T-cell (primary cell): Measurements from ENCODE around the gene SMIM14. TPM values are rescaled to one million over a fixed set of nuclear protein-coding genes. Genes with fewer than 3 reads are reported as not detected.
A peak's percentile ranks its signal among the peaks of the same experiment; 100 is the strongest.
"Not testable (repeated sequence)": the region's sequence is repeated elsewhere in the genome, so short reads cannot be mapped to it uniquely, and the experiment has no call there.

Experiments used
- ATAC-seq, 4 experiments: fragments of 200-7000 bp in 3 of 4; fragments of 150-1000 bp in 1 of 4; cut with Tn5 transposase; replicated peaks in 1 of 4; 1 replicate in 3 of 4; 2 replicates in 1 of 4; pipeline ENCODE4 v1.10.0; 2021; ENCODE audit warnings: moderate library complexity in 3 of 4, mild to moderate bottlenecking in 2 of 4, moderate number of reproducible peaks in 1 of 4
- CTCF ChIA-PET, 2 donors: fragments of 300-600 bp; sonication (Branson Sonifier 250); formaldehyde crosslinking; loops; one replicate each; lab custom pipeline; 2022; ENCODE audit warnings: antibody characterized with exemption in 2 of 2; lab: Charles Lee
- POLR2A ChIA-PET, 2 donors: fragments of 300-600 bp; sonication (Branson Sonifier 250); formaldehyde crosslinking; loops; one replicate each; lab custom pipeline; 2022; ENCODE audit warnings: antibody characterized with exemption in 2 of 2; lab: Charles Lee
- DNase-seq, 35 experiments: peaks; one replicate each; pipeline versions ENCODE4 v3.0.0 to v3.0.0-alpha.2; 2013 to 2023
- H3K27ac ChIP-seq: one replicate; pipeline ENCODE4 v1.5.1; 2013; ENCODE audit warnings: low read length
- H3K27me3 ChIP-seq, 2 experiments: replicated peaks in 1 of 2; 1 replicate in 1 of 2; 2 replicates in 1 of 2; pipeline versions ENCODE4 v1.6.1 to v1.7.0; 2013; ENCODE audit warnings: low read length in 1 of 2, mixed read lengths in 1 of 2; ENCODE audit not compliant: control insufficient read depth in 2 of 2, insufficient read depth in 2 of 2; ENCODE audit errors: extremely low read depth in 1 of 2
- H3K36me3 ChIP-seq, 2 donors: 1 replicate in 1 of 2; 2 replicates in 1 of 2; pipeline versions ENCODE4 v1.6.1 to v1.7.0; 2013; ENCODE audit warnings: low read length in 1 of 2; ENCODE audit not compliant: control insufficient read depth in 2 of 2, insufficient read depth in 1 of 2; ENCODE audit errors: extremely low read depth in 1 of 2
- H3K4me1 ChIP-seq, 2 experiments: 1 replicate in 1 of 2; 2 replicates in 1 of 2; pipeline versions ENCODE4 v1.6.1 to v1.7.0; 2013; ENCODE audit warnings: low read length in 2 of 2, mixed read lengths in 1 of 2; ENCODE audit not compliant: insufficient read depth in 2 of 2, control insufficient read depth in 1 of 2; ENCODE audit errors: extremely low read depth in 1 of 2
- H3K4me3 ChIP-seq, 2 donors: 1 replicate in 1 of 2; 2 replicates in 1 of 2; pipeline versions ENCODE4 v1.5.1 to v1.7.0; 2013; ENCODE audit warnings: mild to moderate bottlenecking in 2 of 2, low read length in 1 of 2, moderate library complexity in 1 of 2; ENCODE audit not compliant: control insufficient read depth in 1 of 2; ENCODE audit errors: extremely low read depth in 1 of 2
- H3K9me3 ChIP-seq: 2 replicates; pipeline ENCODE4 v1.7.0; 2013
- H3K27ac Mint-ChIP-seq, 2 donors: one replicate each; pipeline ENCODE4 v1.8.0; 2020 to 2021; ENCODE audit warnings: mild to moderate bottlenecking in 2 of 2, mixed read lengths in 2 of 2
- H3K27me3 Mint-ChIP-seq, 2 donors: one replicate each; pipeline ENCODE4 v1.8.0; 2021 to 2022; ENCODE audit warnings: mixed read lengths in 2 of 2
- H3K36me3 Mint-ChIP-seq: one replicate; pipeline ENCODE4 v1.8.0; 2021; ENCODE audit warnings: mixed read lengths
- H3K4me1 Mint-ChIP-seq, 3 donors: one replicate each; pipeline ENCODE4 v1.8.0; 2020 to 2022; ENCODE audit warnings: mixed read lengths in 3 of 3, mild to moderate bottlenecking in 1 of 3
- H3K4me3 Mint-ChIP-seq, 3 donors: one replicate each; pipeline ENCODE4 v1.8.0; 2020 to 2022; ENCODE audit warnings: mild to moderate bottlenecking in 3 of 3, mixed read lengths in 3 of 3, moderate library complexity in 3 of 3
- H3K9me3 Mint-ChIP-seq, 3 donors: one replicate each; pipeline ENCODE4 v1.8.0; 2020 to 2022; ENCODE audit warnings: mixed read lengths in 3 of 3
- WGBS: methylation state at CpG from one replicate; pipeline ENCODE4 v1.1.5; 2013; ENCODE audit warnings: missing lambda C conversion rate; ENCODE audit not compliant: insufficient coverage; 5-methylcytosine and 5-hydroxymethylcytosine counted together
- total RNA-seq, 35 experiments: library from RNA in 6 of 35; stranded (reverse) in 6 of 35; fragments of 120-200 nt in 1 of 35; gene quantifications; one replicate each; pipeline versions ENCODE4 v1.2.1 to v1.2.4 and lab custom pipeline; 2013 to 2026

Gene SMIM14
- total RNA-seq (10 to 100 TPM in 3 of 5 donors, 1 to 10 TPM in 2; 4.8 to 17.2 (median 15.5) TPM), total RNA-seq (lab: John Stamatoyannopoulos, UW) (1.1 to 52.0 (median 16.3) reads per million in 29 experiments)
- total RNA-seq (2013) = 13.0 TPM

DNA sequence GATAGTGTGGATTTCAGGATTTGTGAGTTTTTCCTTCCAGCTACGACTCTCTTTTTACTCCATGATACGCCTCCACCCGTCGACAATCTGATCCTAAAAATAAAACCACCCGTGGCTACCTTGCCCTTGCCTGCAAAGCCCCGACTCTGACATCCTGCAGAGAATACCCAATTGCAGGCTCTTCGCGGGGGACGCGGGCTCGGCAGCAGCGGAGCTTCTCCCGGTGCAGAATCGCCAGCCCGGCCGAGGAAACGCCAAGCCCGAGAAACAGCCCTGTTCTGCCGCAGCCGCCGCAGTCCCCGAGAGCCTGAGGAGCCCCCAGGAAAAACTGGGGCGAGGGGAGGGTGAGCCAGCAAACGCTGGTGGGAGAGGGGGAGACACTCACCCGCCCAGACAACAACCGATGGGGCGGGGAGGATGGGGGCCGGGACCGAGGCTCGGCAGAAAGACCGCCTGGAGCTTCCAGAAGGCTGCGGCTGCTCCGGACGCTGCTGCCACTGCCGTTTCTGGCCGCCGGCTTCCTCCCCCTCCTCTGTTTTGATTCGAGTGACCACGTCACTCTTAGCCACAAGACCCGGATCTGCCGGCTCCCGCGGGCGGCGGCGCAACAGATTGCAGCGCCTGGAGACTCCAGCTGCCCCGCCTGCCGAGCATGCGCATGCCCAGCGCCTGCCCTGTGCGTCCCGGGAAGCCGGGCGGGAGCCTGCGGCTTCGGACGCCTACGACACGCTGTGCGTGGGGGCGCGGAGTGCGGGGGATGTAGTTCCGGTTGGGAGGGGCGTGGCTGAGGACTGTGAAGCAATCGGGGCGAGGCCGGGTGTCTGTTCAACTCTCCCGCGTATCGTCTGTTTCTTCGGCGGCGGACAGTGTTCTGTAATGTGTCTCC is at the start of gene SMIM14:
TSS of gene SMIM14 (minus strand) at position 512 of the 886 bp plus-strand sequence. CDS start 33,720 bp downstream, outside the sequence.
- H3K4me3 Mint-ChIP-seq = peak within 1 kb of the TSS; percentile 90 to 93 (median 93)
- Histone ChIP-seq H3K36me3 (no peaks in the 10 kb centered on the region), H3K27me3 (no peaks in the 10 kb centered on the region), H3K27ac (peak within 1 kb of the TSS; percentile 68), H3K4me3 (peak within 1 kb of the TSS; percentile 85 to 86), H3K9me3 (no peaks in the 10 kb centered on the region), H3K4me1 (peaks cover 8 to 19% of the 10 kb centered on the region in 2 experiments)
- POLR2A ChIA-PET = interaction anchor here (0.5 to 1.2 kb wide), 4 partner anchors 87 to 295 kb away, joined by 3 to 4 read pairs (median 3); partner anchors contain the start of gene UGDH (in 1 of the 2)
- H3K4me1 Mint-ChIP-seq = peaks cover 42 to 47% (median 43%) of the 10 kb centered on the region in 3 donors
- H3K9me3 Mint-ChIP-seq = no peaks in the 10 kb centered on the region
- CTCF ChIA-PET = interaction anchor here (0.8 to 1.6 kb wide), 4 partner anchors 59 to 340 kb away, joined by 3 to 5 read pairs (median 5); partner anchors contain the start of genes UBE2K (in 1 of the 2) and UGDH (in 1 of the 2)
- H3K27me3 Mint-ChIP-seq = no peaks in the 10 kb centered on the region
- DNase-seq = peak; percentile 70 to 92 (median 80)
- WGBS = under 1% methylated on average over 70 of the region's 75 CpGs
- no peaks in the 10 kb centered on the region for H3K36me3 Mint-ChIP-seq
- ATAC-seq = peak; percentile 81 to 84 (median 83)
- peak within 1 kb of the TSS; percentile 90 to 95 for H3K27ac Mint-ChIP-seq

DNA sequence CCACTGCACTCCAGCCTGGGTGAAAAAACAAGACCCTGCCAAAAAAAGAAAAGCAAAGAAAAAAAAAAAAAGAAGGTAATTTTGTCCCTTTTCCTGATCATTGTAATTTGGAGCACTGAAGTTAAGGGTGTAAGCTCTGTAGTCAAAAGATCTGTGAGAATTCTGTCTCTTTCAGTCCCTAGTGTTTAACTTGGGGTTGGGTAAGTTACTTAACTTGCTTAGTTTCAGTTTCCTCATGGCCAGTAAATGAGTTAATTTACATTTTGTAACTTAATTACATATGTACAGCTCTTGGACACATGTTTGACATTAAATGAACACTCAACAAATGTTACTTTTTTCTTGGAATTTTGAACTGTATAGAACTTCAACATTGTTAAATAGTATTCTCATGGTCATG is 48.3 kb upstream of the SMIM14 start:
- ATAC-seq (no peak), DNase-seq (no peak)
- Mint-ChIP-seq H3K27ac (no peak overlapping the region), H3K4me1 (no peaks in the 10 kb centered on the region), H3K36me3 (no peaks in the 10 kb centered on the region), H3K27me3 (no peaks in the 10 kb centered on the region), H3K9me3 (no peaks in the 10 kb centered on the region), H3K4me3 (no peak overlapping the region)
- Histone ChIP-seq H3K27ac (no peak overlapping the region), H3K27me3 (peaks cover 0 to 3% of the 10 kb centered on the region in 2 experiments), H3K4me3 (no peak overlapping the region), H3K4me1 (no peaks in the 10 kb centered on the region), H3K36me3 (no peaks in the 10 kb centered on the region), H3K9me3 (no peaks in the 10 kb centered on the region)
- POLR2A ChIA-PET = no interaction called here
- CTCF ChIA-PET = interaction anchor here in 1 of 2 donors (0.6 kb wide), 1 partner anchor 140 kb away, joined by 3 read pairs; no protein-coding TSS in a partner anchor

DNA sequence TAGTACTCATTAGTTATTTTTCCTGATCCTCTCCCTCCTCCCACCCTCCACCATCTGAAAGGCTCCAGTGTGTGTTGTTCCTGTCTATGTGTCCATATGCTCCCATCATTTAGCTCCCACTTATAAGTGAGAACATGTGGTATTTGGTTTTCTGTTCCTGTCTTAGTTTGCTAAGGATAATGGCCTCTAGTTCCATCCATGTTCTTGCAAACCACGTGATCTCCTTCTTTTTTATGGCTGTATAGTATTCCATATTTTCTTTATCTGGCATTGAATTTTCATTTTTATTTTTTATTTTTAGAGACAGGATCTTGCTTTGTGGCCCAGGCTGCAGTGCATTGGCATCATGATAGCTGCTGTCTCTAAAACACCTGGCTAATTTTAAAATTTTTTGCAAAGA is 47.3 kb upstream of the SMIM14 start:
- peaks cover 0 to 3% of the 10 kb centered on the region in 2 experiments for H3K27me3 ChIP-seq
- no peaks in the 10 kb centered on the region for H3K4me1 ChIP-seq
- no CpG with 5 or more reads among the region's 1 CpG for WGBS
- no peak overlapping the region for H3K4me3 ChIP-seq
- H3K27ac ChIP-seq = no peak overlapping the region
- no peaks in the 10 kb centered on the region for H3K36me3 ChIP-seq
- ChIA-PET POLR2A (no interaction called here), CTCF (no interaction called here)
- H3K9me3 Mint-ChIP-seq = no peaks in the 10 kb centered on the region
- ATAC-seq = no peak
- no peak for DNase-seq
- H3K4me1 Mint-ChIP-seq = no peaks in the 10 kb centered on the region
- no peak overlapping the region for H3K4me3 Mint-ChIP-seq
- no peaks in the 10 kb centered on the region for H3K9me3 ChIP-seq
- no peak overlapping the region for H3K27ac Mint-ChIP-seq
- H3K27me3 Mint-ChIP-seq = no peaks in the 10 kb centered on the region
- H3K36me3 Mint-ChIP-seq = no peaks in the 10 kb centered on the region

DNA sequence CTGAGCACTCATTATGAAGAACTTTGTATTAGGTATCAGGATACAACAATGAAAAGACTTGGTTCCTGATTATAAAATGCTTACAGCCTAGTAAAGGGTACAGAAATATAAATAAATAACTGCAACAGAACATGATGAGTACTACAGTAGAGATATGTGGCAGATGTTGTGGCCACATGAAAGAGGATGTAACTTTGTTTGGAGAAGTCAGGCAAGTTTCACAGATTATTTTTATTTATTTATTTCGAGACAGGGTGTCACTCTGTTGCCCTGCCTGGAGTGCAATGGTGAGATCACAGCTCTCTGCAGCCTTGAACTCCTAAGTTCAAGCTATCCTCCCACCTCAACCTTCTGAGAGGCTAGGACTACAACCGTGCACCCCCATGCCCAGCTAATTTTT is 43.5 kb upstream of the SMIM14 start:
- Mint-ChIP-seq H3K27me3 (peaks cover 0 to 2% of the 10 kb centered on the region in 2 donors), H3K36me3 (no peaks in the 10 kb centered on the region), H3K9me3 (no peaks in the 10 kb centered on the region), H3K27ac (no peak overlapping the region), H3K4me3 (no peak overlapping the region), H3K4me1 (no peaks in the 10 kb centered on the region)
- Histone ChIP-seq H3K27ac (no peak overlapping the region), H3K27me3 (no peaks in the 10 kb centered on the region), H3K4me3 (no peak overlapping the region), H3K36me3 (no peaks in the 10 kb centered on the region), H3K4me1 (no peaks in the 10 kb centered on the region), H3K9me3 (no peaks in the 10 kb centered on the region)
- POLR2A ChIA-PET = no interaction called here
- CTCF ChIA-PET = no interaction called here
- DNase-seq (no peak), ATAC-seq (no peak)
- WGBS = no CpG with 5 or more reads among the region's 2 CpGs

DNA sequence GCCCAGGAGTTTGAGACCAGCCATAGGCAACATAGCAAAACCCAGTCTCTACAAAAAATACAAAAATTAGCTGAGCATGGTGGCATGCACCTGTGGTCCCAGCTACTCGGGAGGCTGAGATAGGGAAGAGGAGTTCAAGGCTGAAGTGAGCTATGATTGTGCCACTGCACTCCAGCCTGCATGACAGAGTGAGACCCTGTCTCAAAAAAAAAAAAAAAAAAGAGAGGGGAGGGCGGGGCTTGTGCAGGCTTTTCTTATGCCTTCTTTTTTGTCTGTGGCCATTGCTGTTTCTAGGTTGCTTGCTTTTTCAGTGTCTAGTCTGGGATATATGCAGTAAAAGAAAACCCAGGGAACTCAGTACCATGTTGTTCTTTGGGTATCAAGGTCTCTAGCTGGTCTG is 42.3 kb upstream of the SMIM14 start:
- H3K27me3 Mint-ChIP-seq, H3K4me1 Mint-ChIP-seq, H3K36me3 Mint-ChIP-seq, H3K4me3 Mint-ChIP-seq, H3K4me1 ChIP-seq, DNase-seq, ATAC-seq, H3K9me3 Mint-ChIP-seq, H3K36me3 ChIP-seq, H3K9me3 ChIP-seq, H3K4me3 ChIP-seq, H3K27ac ChIP-seq, H3K27me3 ChIP-seq, H3K27ac Mint-ChIP-seq, POLR2A ChIA-PET: not testable (repeated sequence)
- 100% methylated on average over 1 of the region's 2 CpGs for WGBS
- CTCF ChIA-PET = interaction anchor here (0.6 to 0.7 kb wide), 3 partner anchors 10 to 289 kb away, joined by 4 to 5 read pairs (median 4); no protein-coding TSS in a partner anchor

DNA sequence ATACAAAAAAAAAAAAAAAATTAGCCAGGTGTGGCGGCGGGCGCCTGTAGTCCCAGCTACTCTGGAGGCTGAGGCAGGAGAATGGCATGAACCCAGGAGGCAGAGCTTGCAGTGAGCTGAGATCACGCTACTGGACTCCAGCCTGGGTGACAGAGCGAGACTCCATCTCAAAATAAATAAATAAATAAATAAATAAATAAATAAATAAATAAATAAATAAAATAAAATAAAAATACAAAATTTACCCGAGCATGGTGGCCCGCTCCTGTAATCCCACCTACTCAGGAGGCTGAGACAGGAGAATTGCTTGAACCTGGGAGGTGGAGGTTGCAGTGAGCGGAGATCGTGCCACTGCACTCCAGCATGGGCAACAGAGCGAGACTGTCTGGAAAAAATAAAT is 37.0 kb upstream of the SMIM14 start:
- H3K36me3 ChIP-seq, H3K36me3 Mint-ChIP-seq, H3K27ac Mint-ChIP-seq, H3K27me3 Mint-ChIP-seq, DNase-seq, H3K27ac ChIP-seq, H3K9me3 Mint-ChIP-seq, POLR2A ChIA-PET, H3K4me3 ChIP-seq, H3K4me3 Mint-ChIP-seq, ATAC-seq, H3K4me1 ChIP-seq, H3K4me1 Mint-ChIP-seq, H3K9me3 ChIP-seq, H3K27me3 ChIP-seq: not testable (repeated sequence)
- no CpG with 5 or more reads among the region's 10 CpGs for WGBS
- CTCF ChIA-PET = interaction anchor here in 1 of 2 donors (0.7 kb wide), 1 partner anchor 160 kb away, joined by 5 read pairs; no protein-coding TSS in a partner anchor
